ENCODE data around the gene DEPDC5.

Gene DEPDC5

DNA sequence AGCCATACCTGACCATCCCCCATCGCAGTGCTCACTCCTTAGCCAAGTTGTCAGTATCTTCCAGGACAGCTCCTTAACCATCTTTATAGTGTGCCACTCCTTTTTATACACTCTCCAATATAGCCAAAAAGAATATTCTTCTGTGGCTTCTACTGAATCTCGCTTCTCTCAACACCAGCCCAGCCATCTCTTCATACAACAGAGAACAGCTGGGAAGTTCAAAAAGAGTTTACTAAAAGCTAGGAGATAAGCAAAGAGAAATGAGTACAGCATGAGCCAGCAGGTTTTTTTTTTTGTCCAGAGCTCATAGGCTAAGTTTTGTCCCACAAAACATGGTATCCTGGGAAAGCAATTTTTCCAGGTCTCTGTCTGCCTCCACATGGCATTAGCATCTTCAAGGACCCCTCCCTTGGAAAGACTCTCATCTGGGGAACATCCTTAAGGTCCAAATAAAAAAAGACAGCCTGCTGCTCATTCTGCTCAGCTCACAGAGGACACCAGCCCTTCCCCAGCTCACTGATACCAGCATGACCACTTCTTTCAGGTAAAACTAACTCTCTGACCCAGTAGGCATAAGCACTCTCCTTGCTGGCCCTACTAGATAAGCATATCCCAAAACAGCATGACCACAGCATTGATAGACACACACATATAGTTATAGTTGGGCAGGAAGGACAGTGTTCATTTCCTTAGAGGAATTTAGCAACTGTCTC, 141.7 kb downstream of the DEPDC5 start:
- no peak overlapping the region for H3K4me3 ChIP-seq (ENCODE audit: low read length)
- H3K27ac ChIP-seq (ENCODE audit: low read depth, low read length): no peak overlapping the region
- H3K36me3 ChIP-seq (ENCODE audit: control insufficient read depth, insufficient read depth, low read length): peaks cover 14% of the 10 kb centered on the region
- H3K4me1 ChIP-seq (ENCODE audit: control insufficient read depth, insufficient read depth, low read length): no peaks in the 10 kb centered on the region
- no peaks in the 10 kb centered on the region for H3K27me3 ChIP-seq (ENCODE audit: control insufficient read depth, insufficient read depth, low read length)
- H3K9ac ChIP-seq (ENCODE audit: low read length): no peak overlapping the region

DNA sequence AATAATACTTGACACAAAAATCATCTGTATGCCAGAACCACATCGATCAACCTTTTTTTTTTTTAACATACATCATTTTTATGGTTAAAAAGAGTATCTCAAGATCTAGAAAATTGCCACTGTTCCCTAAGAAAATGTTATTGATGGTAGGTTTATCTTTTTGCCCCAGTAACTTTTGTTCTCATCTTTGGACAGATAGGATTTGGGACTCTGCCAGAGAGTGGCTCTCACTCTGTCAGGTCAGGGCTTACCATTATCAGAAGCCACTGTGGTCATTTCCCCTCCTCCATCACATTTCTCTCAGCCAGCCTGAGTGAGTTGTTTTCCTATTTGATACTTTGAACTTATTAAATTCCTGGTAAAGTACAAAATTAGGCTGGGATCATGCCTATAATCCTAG, 142.7 kb downstream of the DEPDC5 start:
- Histone ChIP-seq H3K36me3 (ENCODE audit: control insufficient read depth, insufficient read depth, low read length) (peaks cover 14% of the 10 kb centered on the region), H3K4me1 (ENCODE audit: control insufficient read depth, insufficient read depth, low read length) (no peaks in the 10 kb centered on the region), H3K9ac (ENCODE audit: low read length) (no peak overlapping the region), H3K4me3 (ENCODE audit: low read length) (no peak overlapping the region), H3K27me3 (ENCODE audit: control insufficient read depth, insufficient read depth, low read length) (no peaks in the 10 kb centered on the region), H3K27ac (ENCODE audit: low read depth, low read length) (no peak overlapping the region)

DNA sequence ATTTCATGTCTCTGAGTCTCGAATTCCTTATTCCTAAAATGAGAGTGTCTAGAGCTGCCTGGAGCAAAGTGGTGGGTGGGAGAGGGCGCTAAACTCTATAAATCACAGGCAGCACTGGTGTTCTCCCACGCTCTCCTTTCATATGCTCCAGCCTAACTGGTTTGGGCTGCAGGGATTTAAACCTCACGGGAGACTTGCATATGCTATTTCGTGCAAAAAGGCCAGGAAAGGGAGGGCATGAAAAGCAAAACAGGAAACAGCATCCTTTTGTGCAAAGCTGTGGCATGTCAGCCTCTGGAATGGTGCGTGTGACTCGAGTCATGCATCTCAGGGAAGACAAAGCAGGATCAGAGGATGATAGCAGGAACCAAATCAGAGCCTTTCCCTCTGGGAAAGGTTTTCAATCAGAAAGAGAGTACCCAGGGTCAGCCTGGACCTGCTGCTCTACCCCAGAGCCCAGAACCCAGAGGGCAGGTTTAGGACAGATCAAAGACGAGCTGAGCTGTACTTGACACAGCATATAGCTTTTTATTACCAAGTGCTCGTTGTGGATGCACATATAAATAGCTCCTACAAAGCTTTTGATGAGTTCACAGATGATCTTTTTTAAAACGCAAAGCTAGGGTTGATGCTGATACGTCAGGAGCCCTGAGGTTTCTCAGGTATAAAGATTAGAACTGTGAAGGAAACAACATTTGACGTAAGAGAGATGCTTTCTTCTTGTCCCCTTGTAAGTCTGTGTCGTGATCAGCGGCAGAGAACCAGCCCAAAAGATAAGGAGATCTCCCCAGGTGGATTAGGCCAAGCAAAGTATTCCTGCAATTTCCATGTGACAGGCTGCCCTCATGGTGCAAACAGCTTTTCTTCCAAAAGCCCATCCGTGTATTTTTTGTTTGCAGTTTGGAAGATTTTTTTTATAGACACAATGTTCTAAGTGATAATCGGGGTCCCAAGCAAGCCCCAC, 144.3 kb downstream of the DEPDC5 start:
- Histone ChIP-seq H3K9ac (ENCODE audit: low read length) (no peak overlapping the region), H3K4me3 (ENCODE audit: low read length) (no peak overlapping the region), H3K36me3 (ENCODE audit: control insufficient read depth, insufficient read depth, low read length) (peaks cover 16% of the 10 kb centered on the region), H3K4me1 (ENCODE audit: control insufficient read depth, insufficient read depth, low read length) (no peaks in the 10 kb centered on the region), H3K27ac (ENCODE audit: low read depth, low read length) (no peak overlapping the region), H3K27me3 (ENCODE audit: control insufficient read depth, insufficient read depth, low read length) (no peaks in the 10 kb centered on the region)

DNA sequence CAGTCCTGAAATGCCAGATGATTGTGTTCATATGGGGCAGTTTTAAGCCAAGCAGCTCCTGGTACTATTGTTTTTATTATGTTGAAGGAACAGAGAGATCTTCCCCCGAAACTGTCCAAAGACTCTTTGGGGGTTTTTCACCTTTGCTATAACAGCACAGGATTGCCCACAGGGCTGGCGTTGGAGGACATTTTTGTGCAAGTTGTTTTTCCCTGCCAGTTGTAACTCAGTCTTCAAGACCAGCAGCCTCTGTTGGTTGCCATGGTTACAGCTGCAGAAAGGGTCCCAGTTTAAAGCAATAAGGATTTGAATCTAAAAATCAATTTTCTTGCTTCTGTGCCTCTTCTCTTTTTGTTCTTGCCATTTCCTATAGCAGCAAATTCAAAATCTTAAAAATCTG, 145.1 kb downstream of the DEPDC5 start:
- H3K9ac ChIP-seq (ENCODE audit: low read length): no peak overlapping the region
- H3K27ac ChIP-seq (ENCODE audit: low read depth, low read length): no peak overlapping the region
- H3K4me3 ChIP-seq (ENCODE audit: low read length): no peak overlapping the region
- H3K27me3 ChIP-seq (ENCODE audit: control insufficient read depth, insufficient read depth, low read length): no peaks in the 10 kb centered on the region
- no peaks in the 10 kb centered on the region for H3K4me1 ChIP-seq (ENCODE audit: control insufficient read depth, insufficient read depth, low read length)
- H3K36me3 ChIP-seq (ENCODE audit: control insufficient read depth, insufficient read depth, low read length): peaks cover 16% of the 10 kb centered on the region

DNA sequence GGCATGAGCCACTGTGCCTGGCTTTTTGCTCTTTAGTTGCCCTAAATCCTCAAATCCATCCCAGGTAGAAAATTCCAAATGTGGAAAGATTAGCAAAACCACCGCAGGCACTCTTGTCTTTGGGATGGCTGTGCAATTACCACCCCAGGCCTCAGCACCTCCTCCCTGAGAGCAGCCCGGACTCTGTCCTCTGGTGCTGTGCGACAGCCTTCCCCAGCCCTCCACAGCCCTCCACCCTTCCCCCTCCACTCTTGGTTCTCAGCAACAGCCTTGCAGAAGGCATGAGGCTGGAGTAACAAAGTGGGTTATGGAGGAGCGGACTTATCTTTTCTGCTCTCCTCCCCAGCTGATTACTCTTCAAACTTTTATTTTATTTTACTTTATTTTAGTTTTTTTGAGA, 145.8 kb downstream of the DEPDC5 start:
- Histone ChIP-seq H3K27ac (ENCODE audit: low read depth, low read length) (no peak overlapping the region), H3K4me1 (ENCODE audit: control insufficient read depth, insufficient read depth, low read length) (no peaks in the 10 kb centered on the region), H3K36me3 (ENCODE audit: control insufficient read depth, insufficient read depth, low read length) (peaks cover 16% of the 10 kb centered on the region), H3K27me3 (ENCODE audit: control insufficient read depth, insufficient read depth, low read length) (no peaks in the 10 kb centered on the region), H3K4me3 (ENCODE audit: low read length) (no peak overlapping the region), H3K9ac (ENCODE audit: low read length) (no peak overlapping the region)

DNA sequence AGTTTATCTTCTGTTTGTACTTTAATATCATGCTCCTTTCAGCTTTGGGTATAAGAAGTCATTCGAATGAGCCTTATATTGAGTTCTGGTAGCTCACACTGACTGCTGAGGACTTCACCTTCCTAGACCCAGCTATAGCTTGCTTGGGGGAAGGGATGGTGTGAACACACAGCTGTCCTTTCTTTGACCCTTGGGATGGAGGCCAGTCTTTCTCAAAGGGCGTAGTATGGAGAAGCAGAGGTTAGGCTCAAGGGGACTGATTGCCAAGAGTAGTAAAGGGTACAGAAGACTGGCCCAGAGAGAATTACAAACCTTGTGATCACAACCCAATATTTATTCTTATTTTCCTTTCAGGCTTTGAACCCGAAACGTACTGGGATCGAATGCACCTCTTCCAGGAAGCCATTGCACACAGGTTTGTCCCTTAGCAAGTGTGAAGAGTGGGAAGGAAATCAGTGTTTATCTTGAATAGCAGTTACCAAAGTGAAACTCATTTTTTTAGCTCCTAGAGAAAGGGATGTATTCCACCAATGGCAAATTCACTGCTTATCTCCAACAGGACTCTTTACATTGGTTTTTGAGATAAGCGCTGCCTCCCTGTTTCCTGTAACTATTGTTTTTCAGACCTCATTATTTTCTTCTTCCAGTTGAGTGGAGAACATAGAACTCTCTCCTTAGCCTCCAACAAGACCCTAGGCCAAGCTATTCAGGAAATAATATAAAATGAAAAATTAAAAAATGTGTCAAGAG, 147.7 kb downstream of the DEPDC5 start:
- Histone ChIP-seq H3K4me1 (ENCODE audit: control insufficient read depth, insufficient read depth, low read length) (no peaks in the 10 kb centered on the region), H3K4me3 (ENCODE audit: low read length) (no peak overlapping the region), H3K36me3 (ENCODE audit: control insufficient read depth, insufficient read depth, low read length) (peaks cover 16% of the 10 kb centered on the region), H3K27me3 (ENCODE audit: control insufficient read depth, insufficient read depth, low read length) (no peaks in the 10 kb centered on the region), H3K9ac (ENCODE audit: low read length) (no peak overlapping the region), H3K27ac (ENCODE audit: low read depth, low read length) (no peak overlapping the region)

DNA sequence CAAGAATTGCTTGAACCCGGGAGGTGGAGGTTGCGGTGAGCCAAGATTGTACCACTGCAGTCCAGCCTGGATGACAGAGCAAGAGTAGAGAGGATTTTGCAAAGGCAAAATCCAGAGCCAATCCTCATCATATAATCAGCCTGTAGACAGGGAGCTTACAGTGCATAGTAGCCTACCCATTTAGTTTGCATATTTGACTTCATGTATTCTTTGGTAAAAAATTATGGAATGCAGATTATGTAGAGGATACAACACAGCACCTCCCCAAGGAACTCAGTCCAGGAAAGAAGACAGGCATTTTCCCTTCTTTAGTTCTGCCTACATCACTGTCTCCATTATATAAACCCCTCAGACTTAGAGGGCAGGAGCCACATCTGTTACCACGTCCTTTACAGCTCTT, 150.8 kb downstream of the DEPDC5 start:
- H3K9ac ChIP-seq (ENCODE audit: low read length): no peak overlapping the region
- H3K4me1 ChIP-seq (ENCODE audit: control insufficient read depth, insufficient read depth, low read length): no peaks in the 10 kb centered on the region
- H3K36me3 ChIP-seq (ENCODE audit: control insufficient read depth, insufficient read depth, low read length): peaks cover 5% of the 10 kb centered on the region
- no peaks in the 10 kb centered on the region for H3K27me3 ChIP-seq (ENCODE audit: control insufficient read depth, insufficient read depth, low read length)
- H3K27ac ChIP-seq (ENCODE audit: low read depth, low read length): no peak overlapping the region
- no peak overlapping the region for H3K4me3 ChIP-seq (ENCODE audit: low read length)

DNA sequence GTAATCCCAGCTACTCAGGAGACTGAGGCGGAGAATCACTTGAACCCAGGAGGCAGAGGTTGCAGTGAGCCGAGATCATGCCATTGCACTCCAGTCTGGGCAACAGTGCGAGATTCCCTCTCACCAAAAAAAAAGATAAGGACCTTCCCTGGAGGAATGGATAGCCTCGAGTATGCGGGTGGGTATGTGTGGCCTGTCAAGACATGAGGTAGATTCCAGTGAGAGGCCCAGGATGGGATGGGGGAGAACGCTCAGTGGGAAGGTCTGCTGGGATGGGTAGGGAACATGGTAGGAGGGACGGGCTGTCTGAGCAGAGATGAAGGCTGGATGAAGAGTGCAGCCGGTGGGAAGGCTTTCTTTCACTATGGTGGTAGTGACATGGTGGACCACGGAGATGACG, 151.5 kb downstream of the DEPDC5 start:
- H3K27me3 ChIP-seq (ENCODE audit: control insufficient read depth, insufficient read depth, low read length): no peaks in the 10 kb centered on the region
- no peak overlapping the region for H3K4me3 ChIP-seq (ENCODE audit: low read length)
- no peak overlapping the region for H3K27ac ChIP-seq (ENCODE audit: low read depth, low read length)
- H3K4me1 ChIP-seq (ENCODE audit: control insufficient read depth, insufficient read depth, low read length): no peaks in the 10 kb centered on the region
- peaks cover 5% of the 10 kb centered on the region for H3K36me3 ChIP-seq (ENCODE audit: control insufficient read depth, insufficient read depth, low read length)
- H3K9ac ChIP-seq (ENCODE audit: low read length): no peak overlapping the region

DNA sequence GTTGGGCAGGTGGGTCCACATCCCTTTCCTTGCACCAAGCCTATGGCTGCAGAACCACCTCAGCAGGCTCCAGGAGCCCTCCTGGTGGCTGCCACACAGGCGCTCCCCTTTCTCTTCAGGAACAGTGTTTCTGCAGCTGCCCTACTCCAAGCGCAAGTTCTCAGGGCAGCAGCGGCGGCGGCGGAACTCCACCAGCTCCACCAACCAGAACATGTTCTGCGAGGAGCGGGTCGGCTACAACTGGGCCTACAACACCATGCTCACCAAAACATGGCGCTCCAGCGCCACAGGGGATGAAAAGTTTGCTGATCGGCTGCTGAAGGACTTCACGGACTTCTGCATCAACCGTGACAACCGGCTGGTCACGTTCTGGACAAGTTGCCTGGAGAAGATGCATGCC, 152.3 kb downstream of the DEPDC5 start:
- Histone ChIP-seq H3K27ac (ENCODE audit: low read depth, low read length) (no peak overlapping the region), H3K9ac (ENCODE audit: low read length) (no peak overlapping the region), H3K36me3 (ENCODE audit: control insufficient read depth, insufficient read depth, low read length) (peaks cover 5% of the 10 kb centered on the region), H3K27me3 (ENCODE audit: control insufficient read depth, insufficient read depth, low read length) (no peaks in the 10 kb centered on the region), H3K4me3 (ENCODE audit: low read length) (no peak overlapping the region), H3K4me1 (ENCODE audit: control insufficient read depth, insufficient read depth, low read length) (no peaks in the 10 kb centered on the region)

DNA sequence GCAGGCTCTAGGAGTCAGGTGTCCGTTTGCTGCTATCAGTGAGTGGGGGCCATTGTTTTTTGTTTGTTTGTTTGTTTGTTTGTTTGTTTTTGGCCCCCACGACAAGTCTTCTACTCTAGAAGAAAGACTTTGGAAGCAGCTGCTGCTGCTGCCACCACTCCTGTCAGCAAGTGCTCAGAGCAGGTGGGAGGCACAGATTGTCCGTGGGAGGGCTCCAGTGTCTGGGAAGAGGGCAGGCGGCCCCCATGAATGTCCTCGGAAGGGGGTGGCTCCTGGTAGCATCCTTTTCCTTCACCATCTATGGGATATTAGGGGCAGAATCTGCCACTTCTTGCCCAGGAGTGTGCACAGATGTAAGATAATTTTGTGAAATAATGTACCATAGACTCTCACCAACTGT, 152.8 kb downstream of the DEPDC5 start:
- no peaks in the 10 kb centered on the region for H3K4me1 ChIP-seq (ENCODE audit: control insufficient read depth, insufficient read depth, low read length)
- no peaks in the 10 kb centered on the region for H3K27me3 ChIP-seq (ENCODE audit: control insufficient read depth, insufficient read depth, low read length)
- no peak overlapping the region for H3K4me3 ChIP-seq (ENCODE audit: low read length)
- peaks cover 5% of the 10 kb centered on the region for H3K36me3 ChIP-seq (ENCODE audit: control insufficient read depth, insufficient read depth, low read length)
- H3K27ac ChIP-seq (ENCODE audit: low read depth, low read length): no peak overlapping the region
- H3K9ac ChIP-seq (ENCODE audit: low read length): no peak overlapping the region

DNA sequence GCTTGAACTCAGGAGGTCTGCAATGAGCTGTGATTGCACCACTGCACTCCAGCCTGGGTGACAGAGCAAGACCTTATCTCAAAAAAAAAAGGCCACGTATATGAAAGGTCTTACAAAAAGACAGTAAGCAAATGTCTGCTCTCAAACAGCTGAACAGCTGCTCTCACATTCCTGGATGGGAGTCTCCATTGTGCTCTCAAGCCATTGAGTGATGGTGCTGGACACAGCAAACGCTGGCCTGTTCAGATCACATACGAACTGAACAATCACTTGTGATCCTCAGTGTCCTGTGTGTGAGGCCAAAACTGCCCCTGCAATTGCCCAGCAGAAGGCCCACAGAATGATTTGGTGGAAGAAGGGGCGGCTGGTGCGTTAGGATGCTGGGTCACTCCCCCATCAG, 156.2 kb downstream of the DEPDC5 start:
- Histone ChIP-seq H3K36me3 (ENCODE audit: control insufficient read depth, insufficient read depth, low read length) (no peaks in the 10 kb centered on the region), H3K9ac (ENCODE audit: low read length) (no peak overlapping the region), H3K27me3 (ENCODE audit: control insufficient read depth, insufficient read depth, low read length) (no peaks in the 10 kb centered on the region), H3K4me1 (ENCODE audit: control insufficient read depth, insufficient read depth, low read length) (no peaks in the 10 kb centered on the region), H3K4me3 (ENCODE audit: low read length) (no peak overlapping the region), H3K27ac (ENCODE audit: low read depth, low read length) (no peak overlapping the region)
